Natural killer cell (primary cell): ENCODE results near the gene POGLUT3. TPM values are rescaled to one million over a fixed set of nuclear protein-coding genes. Genes with fewer than 3 reads are reported as not detected.

Source experiments
- ATAC-seq, 3 donors: fragments of 150-1000 bp in 2 of 3; fragments of 200-7000 bp in 1 of 3; cut with Tn5 transposase; 1 replicate in 1 of 3; 2 replicates in 2 of 3; pipeline ENCODE4 v1.10.0; 2021; ENCODE audit warnings: mild to moderate bottlenecking in 2 of 3, moderate library complexity in 2 of 3
- DNase-seq, 2 donors: peaks; one replicate each; pipeline versions ENCODE4 v3.0.0 to v3.0.0-alpha.2; 2013 to 2021; ENCODE audit warnings: mixed read lengths in 1 of 2
- H3K27ac ChIP-seq: one replicate; pipeline ENCODE4 v1.5.1; 2013; ENCODE audit warnings: mild to moderate bottlenecking, low read length
- H3K27me3 ChIP-seq: one replicate; pipeline ENCODE4 v1.6.1; 2013; ENCODE audit warnings: low read length; ENCODE audit not compliant: control insufficient read depth, insufficient read depth
- H3K36me3 ChIP-seq: one replicate; pipeline ENCODE4 v1.6.1; 2013; ENCODE audit warnings: low read length; ENCODE audit not compliant: control insufficient read depth, insufficient read depth
- H3K4me1 ChIP-seq: one replicate; pipeline ENCODE4 v1.6.1; 2013; ENCODE audit warnings: low read length; ENCODE audit not compliant: control insufficient read depth, insufficient read depth
- H3K4me3 ChIP-seq: one replicate; pipeline ENCODE4 v1.5.1; 2013; ENCODE audit warnings: low read length
- H3K9me3 ChIP-seq: one replicate; pipeline ENCODE4 v1.6.1; 2013; ENCODE audit warnings: low read length; ENCODE audit not compliant: control insufficient read depth, insufficient read depth
- H3K27ac Mint-ChIP-seq, 2 donors: one replicate each; pipeline ENCODE4 v1.8.0; 2022; ENCODE audit warnings: mild to moderate bottlenecking in 2 of 2, mixed read lengths in 2 of 2, moderate library complexity in 1 of 2
- H3K27me3 Mint-ChIP-seq, 2 donors: one replicate each; pipeline ENCODE4 v1.8.0; 2022; ENCODE audit warnings: low read depth in 2 of 2, mixed read lengths in 2 of 2
- H3K36me3 Mint-ChIP-seq: one replicate; pipeline ENCODE4 v1.8.0; 2022; ENCODE audit warnings: mixed read lengths
- H3K4me1 Mint-ChIP-seq, 2 donors: one replicate each; pipeline ENCODE4 v1.8.0; 2022; ENCODE audit warnings: mixed read lengths in 2 of 2
- H3K4me3 Mint-ChIP-seq: one replicate; pipeline ENCODE4 v1.8.0; 2022; ENCODE audit warnings: mild to moderate bottlenecking, moderate library complexity, mixed read lengths
- H3K9me3 Mint-ChIP-seq, 2 donors: one replicate each; pipeline ENCODE4 v1.8.0; 2022; ENCODE audit warnings: mixed read lengths in 2 of 2
- CTCF ChIP-seq: fragments of 200-600 bp; IDR thresholded peaks from one replicate; pipeline ENCODE4 v1.8.0; 2022; ENCODE audit warnings: antibody characterized with exemption
- WGBS: methylation state at CpG from one replicate; pipeline ENCODE4 v1.1.7; 2013; ENCODE audit warnings: missing lambda C conversion rate; ENCODE audit not compliant: insufficient coverage; 5-methylcytosine and 5-hydroxymethylcytosine counted together
- intact Hi-C: fragments of 100-400 bp; cut with micrococcal nuclease; formaldehyde crosslinking; loops from one replicate; pipeline ENCODE4 v1.14.2; 2022
- total RNA-seq, 4 donors: library from RNA; stranded (reverse); fragments of 120-200 nt in 1 of 4; gene quantifications; one replicate each; pipeline versions ENCODE4 v1.2.3 to v1.2.4, GENCODE V29; 2013 to 2022

POGLUT3 gene
- total RNA-seq, 3 donors from 2014 or later (not counting 1 experiment from before 2014, with no cell fraction given) = 9.1 to 12.8 (median 10.8) TPM

DNA sequence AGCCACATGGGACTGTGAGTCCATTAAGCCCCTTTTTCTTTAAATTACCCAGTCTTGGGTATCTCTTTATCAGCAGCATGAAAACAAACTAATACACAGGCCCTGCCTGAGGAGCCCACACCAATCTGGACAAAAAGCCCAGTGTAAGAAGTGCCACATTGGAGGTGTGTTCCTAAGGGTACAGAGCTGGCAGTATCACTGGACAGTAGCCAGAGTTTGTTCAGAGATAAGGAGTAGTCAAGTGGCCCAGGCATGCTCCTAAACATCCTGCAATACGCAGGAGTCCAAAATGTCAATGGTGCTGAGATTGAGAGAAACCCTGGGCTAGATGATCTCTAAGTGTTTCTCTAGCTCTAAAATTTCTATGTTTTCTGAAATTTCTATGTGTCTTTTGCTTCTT lies 27.0 kb upstream of the POGLUT3 start:
- H3K27me3 ChIP-seq = no peaks in the 10 kb centered on the region
- Mint-ChIP-seq H3K4me1 (no peaks in the 10 kb centered on the region), H3K27ac (no peak overlapping the region), H3K9me3 (no peaks in the 10 kb centered on the region), H3K4me3 (no peak overlapping the region), H3K27me3 (no peaks in the 10 kb centered on the region), H3K36me3 (no peaks in the 10 kb centered on the region)
- no peak for ATAC-seq
- no peaks in the 10 kb centered on the region for H3K4me1 ChIP-seq
- no peak for DNase-seq
- no peak for TF ChIP-seq CTCF
- no peak overlapping the region for H3K4me3 ChIP-seq
- H3K36me3 ChIP-seq = no peaks in the 10 kb centered on the region
- intact Hi-C loops = no loop called here
- no peak overlapping the region for H3K27ac ChIP-seq
- H3K9me3 ChIP-seq = no peaks in the 10 kb centered on the region
- 100% methylated on average over 1 of the region's 1 CpG for WGBS

DNA sequence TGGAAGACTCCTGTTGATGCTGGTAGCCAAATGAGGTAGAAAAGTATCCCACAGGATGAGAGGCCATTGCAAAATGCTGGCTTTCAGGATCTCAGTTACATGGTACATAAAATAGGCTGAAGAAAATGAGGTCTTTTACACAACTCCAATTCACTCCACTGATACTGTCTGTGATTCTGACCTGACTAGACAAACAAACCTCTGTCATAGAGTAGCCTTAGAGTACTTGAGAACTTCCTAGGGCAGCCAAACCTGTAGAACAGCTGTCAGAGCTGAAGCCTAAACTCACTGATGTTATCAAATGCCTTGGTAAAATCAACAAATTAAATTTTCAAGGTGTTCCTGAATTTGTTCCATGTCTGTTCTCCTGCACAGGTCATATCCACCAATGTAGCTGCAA lies 26.2 kb upstream of the POGLUT3 start:
- H3K9me3 ChIP-seq = no peaks in the 10 kb centered on the region
- H3K27me3 ChIP-seq = no peaks in the 10 kb centered on the region
- H3K4me1 ChIP-seq = no peaks in the 10 kb centered on the region
- no peaks in the 10 kb centered on the region for H3K9me3 Mint-ChIP-seq
- no peak overlapping the region for H3K4me3 ChIP-seq
- H3K36me3 ChIP-seq = no peaks in the 10 kb centered on the region
- DNase-seq (no peak), ATAC-seq (no peak)
- no peaks in the 10 kb centered on the region for H3K36me3 Mint-ChIP-seq
- H3K27ac ChIP-seq = no peak overlapping the region
- H3K4me1 Mint-ChIP-seq = no peaks in the 10 kb centered on the region
- H3K4me3 Mint-ChIP-seq = no peak overlapping the region
- no peak for TF ChIP-seq CTCF
- no peaks in the 10 kb centered on the region for H3K27me3 Mint-ChIP-seq
- intact Hi-C loops = no loop called here
- H3K27ac Mint-ChIP-seq = no peak overlapping the region

DNA sequence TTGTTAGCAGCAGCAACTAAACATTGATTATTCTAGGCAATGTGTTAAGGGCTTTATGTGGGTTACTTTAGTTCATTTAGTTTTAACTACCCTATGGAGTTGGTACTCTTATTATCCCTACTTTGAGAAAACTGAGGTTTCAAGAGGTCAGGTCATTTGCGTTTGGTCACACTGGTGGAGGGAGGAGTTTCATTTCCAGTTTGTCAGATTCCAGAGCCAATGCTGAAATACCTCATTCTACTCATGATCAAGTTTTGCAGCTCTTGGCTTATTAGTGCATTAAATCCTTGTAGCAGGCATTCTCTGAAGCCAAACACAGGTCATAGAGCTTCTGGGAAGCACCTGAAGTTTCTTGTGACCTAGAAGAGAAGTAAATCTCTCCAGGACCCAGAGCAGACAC lies 24.1 kb upstream of the POGLUT3 start:
- WGBS = 57% methylated on average over 1 of the region's 1 CpG
- no peak for TF ChIP-seq CTCF
- Histone ChIP-seq H3K27me3 (no peaks in the 10 kb centered on the region), H3K4me3 (no peak overlapping the region), H3K9me3 (no peaks in the 10 kb centered on the region), H3K36me3 (no peaks in the 10 kb centered on the region), H3K27ac (no peak overlapping the region), H3K4me1 (no peaks in the 10 kb centered on the region)
- no peak for ATAC-seq
- no peak for DNase-seq
- Mint-ChIP-seq H3K27me3 (no peaks in the 10 kb centered on the region), H3K9me3 (no peaks in the 10 kb centered on the region), H3K4me3 (no peak overlapping the region), H3K36me3 (no peaks in the 10 kb centered on the region), H3K4me1 (no peaks in the 10 kb centered on the region), H3K27ac (no peak overlapping the region)
- intact Hi-C loops = no loop called here

DNA sequence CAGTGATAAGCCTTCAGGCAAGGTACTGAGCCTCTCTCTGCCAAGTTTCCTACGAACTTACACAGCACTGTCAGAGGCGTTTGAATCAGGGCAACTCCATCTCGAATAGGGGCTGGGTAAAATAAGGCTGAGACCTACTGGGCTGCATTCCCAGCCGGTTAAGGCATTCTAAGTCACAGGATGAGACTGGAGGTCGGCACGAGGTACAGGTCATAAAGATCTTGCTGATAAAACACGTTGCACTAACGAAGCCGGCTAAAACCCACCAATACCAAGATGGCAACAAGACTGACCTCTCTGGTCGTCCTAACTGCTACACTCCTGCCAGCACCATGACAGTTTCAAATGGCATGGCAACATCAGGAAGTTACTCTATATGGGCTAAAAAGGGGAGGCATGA lies 20.4 kb upstream of the POGLUT3 start:
- DNase-seq (no peak), ATAC-seq (no peak)
- Histone ChIP-seq H3K27ac (no peak overlapping the region), H3K4me1 (no peaks in the 10 kb centered on the region), H3K9me3 (no peaks in the 10 kb centered on the region), H3K36me3 (no peaks in the 10 kb centered on the region), H3K27me3 (no peaks in the 10 kb centered on the region), H3K4me3 (no peak overlapping the region)
- intact Hi-C loops = no loop called here
- no peaks in the 10 kb centered on the region for H3K4me1 Mint-ChIP-seq
- no peak for TF ChIP-seq CTCF
- H3K27me3 Mint-ChIP-seq = no peaks in the 10 kb centered on the region
- no peak overlapping the region for H3K27ac Mint-ChIP-seq
- H3K4me3 Mint-ChIP-seq = no peak overlapping the region
- H3K36me3 Mint-ChIP-seq = peaks cover 9% of the 10 kb centered on the region
- WGBS = 95% methylated on average over 10 of the region's 10 CpGs
- H3K9me3 Mint-ChIP-seq = no peaks in the 10 kb centered on the region
